Stimulated activated CD8-positive, alpha-beta memory T cell treated with anti-CD3 and anti-CD28 coated beads, Interleukin-4, amount 100 ng/mL, for 48 hours (primary cell): ENCODE results near the gene TRAPPC2.

ENCODE experiments used
- DNase-seq: peaks from one replicate; pipeline ENCODE4 v3.0.0-alpha.2; 2020

Gene TRAPPC2

GRCh38 chrX:13734278-13735172, at the start of gene TRAPPC2, which contains the start of gene OFD1:
TRAPPC2 (minus strand) TSS chrX:13734620; CDS start chrX:13719963, 14,657 bp downstream.
OFD1 (plus strand) TSS chrX:13734748; CDS start chrX:13735072, 324 bp downstream.
- peak; percentile 88 for DNase-seq

- DNase-seq, result no peak
Measured at GRCh38 chrX:13780868-13781427, 46.5 kb upstream of the TRAPPC2 start.

DNA sequence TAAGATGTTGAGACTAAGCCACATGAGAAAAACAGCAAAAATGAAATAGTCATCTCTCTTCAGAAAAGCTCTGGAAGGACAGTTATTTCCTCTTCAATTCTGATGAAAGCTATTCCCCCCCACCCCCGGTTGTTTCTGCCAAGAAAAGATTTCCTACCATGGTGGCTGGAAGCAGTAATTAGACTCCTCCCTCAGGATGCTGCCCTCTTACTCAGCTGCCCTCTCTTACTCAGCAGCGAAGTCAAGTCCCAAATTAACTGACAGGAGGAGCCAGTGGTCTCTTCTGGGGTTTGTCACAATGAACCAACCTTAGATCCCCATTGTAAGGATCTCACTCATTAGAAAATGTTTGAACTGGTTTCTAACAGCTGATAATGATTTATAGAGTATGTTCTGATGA, 44.5 kb upstream of the TRAPPC2 start:
- DNase-seq, result peak; percentile 23

GRCh38 chrX:13776387-13776786, 42.0 kb upstream of the TRAPPC2 start:
- no peak for DNase-seq

DNA sequence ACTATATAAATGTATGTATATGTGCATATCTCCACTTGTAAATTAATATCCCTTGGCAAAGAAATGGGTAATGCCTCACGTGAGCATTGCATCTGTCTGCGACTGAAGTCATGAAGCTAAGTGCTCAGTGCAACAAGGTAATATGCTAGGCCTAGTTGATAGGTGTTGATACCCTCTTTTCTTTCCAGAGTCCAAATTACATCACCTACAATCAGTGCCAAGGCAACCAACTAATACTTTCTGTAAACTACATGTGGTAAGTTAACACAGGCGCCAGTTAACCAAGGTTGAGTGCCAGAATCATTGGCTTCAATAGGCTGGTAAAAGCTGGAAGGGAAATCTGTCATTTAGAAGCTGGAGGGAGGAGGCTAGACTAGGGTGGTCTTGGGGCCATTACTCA, 41.4 kb upstream of the TRAPPC2 start:
- DNase-seq, result no peak

- no peak for DNase-seq
Measured at GRCh38 chrX:13774696-13775095, 40.3 kb upstream of the TRAPPC2 start.

GRCh38 chrX:13770013-13770535, 35.7 kb upstream of the TRAPPC2 start:
- DNase-seq, result no peak

- DNase-seq, result no peak
Measured at GRCh38 chrX:13768939-13769338, 34.5 kb upstream of the TRAPPC2 start.

DNA sequence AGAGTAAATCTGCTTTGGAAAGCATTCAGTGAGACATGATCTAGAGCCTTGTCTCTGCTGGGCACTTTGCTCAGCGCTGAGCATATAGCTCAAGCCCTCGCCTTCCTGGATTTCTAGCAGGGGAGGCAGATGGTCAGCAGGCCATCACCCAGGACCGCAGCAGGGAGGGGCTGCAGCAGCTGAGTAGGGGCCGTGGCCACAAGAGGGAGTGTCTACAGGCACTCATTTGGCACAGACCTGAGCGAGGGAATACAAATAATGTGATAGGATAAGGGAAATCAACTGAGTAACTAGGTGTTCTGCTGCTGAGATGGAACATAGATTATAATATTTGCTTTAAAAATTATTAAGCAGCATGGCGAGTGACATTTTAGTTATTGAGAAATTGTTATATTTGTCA, 30.3 kb upstream of the TRAPPC2 start:
- no peak for DNase-seq

GRCh38 chrX:13764281-13764680, 29.9 kb upstream of the TRAPPC2 start:
- no peak for DNase-seq

GRCh38 chrX:13763489-13763888, 29.1 kb upstream of the TRAPPC2 start:
- DNase-seq, result no peak

DNA sequence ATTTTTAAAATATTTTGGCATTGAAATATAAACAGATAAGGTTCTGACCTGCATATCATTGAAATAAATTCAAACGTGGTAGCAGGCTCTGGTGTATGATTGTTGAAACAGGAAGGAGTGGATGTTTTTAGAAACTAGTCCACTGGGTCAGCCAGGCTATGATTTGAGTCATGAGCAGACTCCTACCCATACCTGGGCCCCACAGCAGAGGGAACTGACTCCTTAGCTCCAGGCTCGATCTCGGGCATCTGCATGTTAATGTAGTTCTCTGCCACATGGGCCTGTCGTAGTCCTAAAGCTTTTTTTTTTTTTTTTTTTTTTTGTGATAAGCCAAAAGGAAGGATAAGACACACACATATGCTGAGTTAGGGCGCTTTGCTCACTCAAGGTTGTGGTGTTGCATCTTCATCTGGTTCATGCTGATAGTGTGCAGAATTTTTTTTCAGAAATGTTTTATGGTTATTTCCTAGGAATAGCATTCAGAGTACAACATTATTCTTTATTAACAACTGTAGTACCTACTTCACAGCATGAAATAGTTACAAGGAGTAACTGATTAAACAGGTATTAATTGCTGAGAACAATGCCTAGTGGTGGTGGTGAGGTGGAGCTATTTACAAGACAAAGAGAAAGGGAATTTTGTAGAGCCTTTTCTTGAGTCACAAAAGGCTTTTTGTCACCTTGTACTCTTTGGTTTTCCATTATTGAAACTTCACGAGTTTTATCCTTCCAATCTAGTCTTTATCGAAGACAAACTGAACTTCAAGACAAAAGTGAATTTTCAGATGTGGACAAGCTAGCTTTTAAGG, 27.4 kb upstream of the TRAPPC2 start:
- no peak for DNase-seq

GRCh38 chrX:13760426-13760825, 26.0 kb upstream of the TRAPPC2 start:
- no peak for DNase-seq

DNA sequence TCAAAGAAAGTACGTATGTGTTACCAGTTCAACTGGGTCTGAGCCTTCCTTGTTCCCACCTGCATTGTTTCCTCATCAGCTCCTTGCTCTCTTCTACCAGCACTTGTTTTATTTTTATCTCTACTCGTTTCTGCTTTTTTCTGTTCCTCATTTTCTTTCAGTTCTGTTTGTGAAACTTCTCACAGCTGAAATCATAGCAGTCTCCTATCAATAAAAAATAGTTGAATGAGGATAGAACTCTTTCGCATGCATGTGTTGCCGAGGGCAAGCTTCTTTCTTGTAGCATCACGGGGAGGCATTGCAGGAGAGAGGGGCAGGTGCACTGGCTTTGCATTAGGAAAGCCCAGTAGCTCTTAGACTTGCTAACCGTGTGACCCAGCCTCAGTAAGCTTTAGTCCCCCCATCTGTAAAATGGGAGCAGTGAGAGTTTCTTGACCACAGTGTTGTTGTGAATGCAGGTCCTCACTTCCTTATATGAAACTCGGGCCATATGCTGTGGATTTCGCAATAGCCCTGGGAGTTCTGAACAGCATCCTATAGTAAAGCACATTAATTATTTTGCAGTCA, 24.8 kb upstream of the TRAPPC2 start:
- no peak for DNase-seq

GRCh38 chrX:13756381-13756780, 22.0 kb upstream of the TRAPPC2 start:
- no peak for DNase-seq

GRCh38 chrX:13755254-13755653, 20.8 kb upstream of the TRAPPC2 start:
- no peak for DNase-seq

- DNase-seq, result no peak
Measured at GRCh38 chrX:13754765-13755164, 20.3 kb upstream of the TRAPPC2 start.

DNA sequence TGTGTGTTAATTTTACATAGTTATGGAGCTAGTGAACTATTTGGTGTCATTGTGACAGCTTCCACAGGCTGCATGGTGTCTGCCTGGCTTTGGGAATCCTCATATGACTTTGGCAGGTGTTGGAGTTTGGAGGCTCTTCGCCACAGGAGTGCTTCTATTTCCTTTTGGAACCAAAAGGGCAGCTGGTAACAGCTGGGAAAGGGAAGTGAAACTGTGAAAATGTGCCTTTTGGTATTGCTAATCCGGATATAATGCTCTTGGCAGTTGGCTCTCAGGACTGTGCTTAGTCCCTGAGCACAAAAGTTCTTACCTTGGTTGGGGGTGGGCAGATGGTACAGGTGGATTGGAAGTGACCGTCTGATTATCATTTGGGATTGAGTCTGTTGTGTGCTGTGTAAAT, 18.2 kb upstream of the TRAPPC2 start:
- DNase-seq, result no peak

DNA sequence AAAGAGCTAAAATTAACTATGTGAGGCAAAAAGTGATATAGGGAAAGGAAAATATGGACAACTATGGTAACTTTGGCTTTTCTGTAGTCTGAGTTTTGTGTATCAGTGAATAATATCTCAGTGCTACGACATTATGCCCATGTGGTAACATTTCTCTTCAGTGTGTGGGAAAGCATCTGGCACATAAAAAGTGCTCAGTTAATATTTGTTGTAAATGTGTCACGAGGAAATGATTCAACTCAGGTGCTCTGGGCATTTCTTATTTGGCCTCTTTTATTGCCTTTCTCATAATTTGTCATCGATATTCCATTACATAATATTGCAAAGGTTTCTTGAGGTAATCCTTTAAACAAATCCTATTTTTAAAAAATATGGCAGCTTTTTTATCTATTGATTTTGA, 17.7 kb upstream of the TRAPPC2 start:
- no peak for DNase-seq

GRCh38 chrX:13750812-13751211, 16.4 kb upstream of the TRAPPC2 start:
- DNase-seq, result no peak

- DNase-seq, result no peak
Measured at GRCh38 chrX:13750204-13750603, 15.8 kb upstream of the TRAPPC2 start.

DNA sequence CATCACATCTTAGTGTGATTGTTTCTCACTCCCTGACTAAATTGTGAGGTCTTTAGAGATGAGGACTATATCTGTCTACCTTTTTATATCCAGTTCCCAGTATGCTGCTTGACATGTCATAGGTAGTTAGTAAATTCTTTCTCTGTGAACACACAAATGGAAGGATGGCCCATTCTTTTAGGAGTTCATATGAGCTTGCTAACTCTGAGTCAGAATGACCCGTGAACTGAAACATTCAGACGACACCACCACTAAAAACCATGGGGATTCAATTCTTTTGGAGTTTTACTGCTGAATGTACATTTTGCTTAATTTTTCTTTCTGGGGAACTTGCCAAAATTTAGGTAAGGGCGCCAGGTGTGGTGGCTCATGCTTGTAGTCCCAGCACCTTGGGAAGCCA, 14.1 kb upstream of the TRAPPC2 start:
- no peak for DNase-seq

- no peak for DNase-seq
Measured at GRCh38 chrX:13747836-13748235, 13.4 kb upstream of the TRAPPC2 start.
